ENCODE data around the gene TNS1. TPM values are rescaled to one million over a fixed set of nuclear protein-coding genes. Genes with fewer than 3 reads are reported as not detected.

TNS1 gene
- total RNA-seq, 2 donors from 2014 or later: 1,255 to 1,508 TPM

DNA sequence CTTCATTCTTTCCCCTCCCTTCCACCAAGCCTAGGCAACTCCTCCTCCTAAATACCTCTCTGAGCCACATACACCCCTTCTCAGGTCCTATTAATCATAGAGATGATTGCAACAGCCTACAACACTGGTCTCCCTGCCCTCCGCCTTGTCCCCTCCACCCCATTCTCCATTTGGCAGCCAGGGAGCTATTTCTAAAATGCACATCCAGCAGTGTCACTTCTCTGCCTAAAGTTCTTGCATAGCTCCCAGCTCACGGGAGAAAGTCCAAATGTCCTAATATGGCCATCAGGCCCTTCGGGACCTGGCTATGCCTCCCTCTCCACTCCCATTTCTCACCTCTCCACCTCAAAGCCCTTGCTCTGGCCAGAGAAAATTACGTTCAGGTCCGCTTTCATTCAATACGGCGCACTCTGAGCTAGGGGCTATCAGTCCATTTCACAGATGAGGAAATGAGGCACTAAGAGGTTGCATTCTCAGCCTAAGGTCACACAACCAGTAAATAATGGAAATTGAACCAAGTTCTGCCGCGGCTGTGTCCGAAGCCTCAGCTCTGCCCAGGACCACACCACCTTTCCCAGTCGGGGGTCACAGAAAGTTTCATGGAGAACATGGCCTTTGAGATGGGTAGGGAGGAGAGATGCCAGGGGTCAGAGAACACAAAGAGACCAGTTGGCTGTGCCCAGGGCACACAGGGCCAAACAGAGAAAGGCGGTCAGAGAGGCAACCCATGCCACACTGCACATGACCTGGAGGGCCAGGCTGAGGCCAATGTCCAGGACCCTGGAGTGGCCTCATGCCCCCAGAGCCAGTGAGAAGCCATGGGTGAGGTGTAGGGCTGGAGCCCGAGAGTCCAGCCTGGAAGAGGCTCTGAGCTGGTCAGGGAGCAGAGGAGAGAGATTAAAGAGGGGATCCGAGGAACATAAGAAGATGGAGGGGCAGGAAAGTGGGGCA, 72.8 kb downstream of the TNS1 start:
- no peak for DNase-seq (ENCODE audit: low spot score)
- intact Hi-C loops (cut with DNase I): no loop called here

DNA sequence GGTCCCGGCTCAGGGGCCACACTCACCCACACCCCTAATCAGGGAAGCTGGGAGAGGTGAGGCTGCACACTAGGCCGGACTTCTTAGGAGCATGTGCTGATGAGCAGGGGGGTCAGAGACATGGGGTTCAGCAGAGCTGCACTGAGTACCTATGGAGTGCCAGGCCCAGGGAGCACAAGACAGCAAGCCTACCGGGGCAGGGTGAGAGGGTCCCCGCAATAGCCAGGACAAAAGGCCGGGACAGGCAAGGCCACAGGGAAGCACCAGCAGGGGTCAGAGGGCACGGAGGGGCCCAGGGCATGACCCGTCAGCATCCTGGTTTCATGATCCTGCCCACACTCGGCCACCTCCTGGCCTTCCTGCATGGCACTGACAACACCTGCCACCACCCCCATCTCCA, 73.5 kb downstream of the TNS1 start:
- intact Hi-C loops (cut with DNase I): no loop called here
- no peak for DNase-seq (ENCODE audit: low spot score)

DNA sequence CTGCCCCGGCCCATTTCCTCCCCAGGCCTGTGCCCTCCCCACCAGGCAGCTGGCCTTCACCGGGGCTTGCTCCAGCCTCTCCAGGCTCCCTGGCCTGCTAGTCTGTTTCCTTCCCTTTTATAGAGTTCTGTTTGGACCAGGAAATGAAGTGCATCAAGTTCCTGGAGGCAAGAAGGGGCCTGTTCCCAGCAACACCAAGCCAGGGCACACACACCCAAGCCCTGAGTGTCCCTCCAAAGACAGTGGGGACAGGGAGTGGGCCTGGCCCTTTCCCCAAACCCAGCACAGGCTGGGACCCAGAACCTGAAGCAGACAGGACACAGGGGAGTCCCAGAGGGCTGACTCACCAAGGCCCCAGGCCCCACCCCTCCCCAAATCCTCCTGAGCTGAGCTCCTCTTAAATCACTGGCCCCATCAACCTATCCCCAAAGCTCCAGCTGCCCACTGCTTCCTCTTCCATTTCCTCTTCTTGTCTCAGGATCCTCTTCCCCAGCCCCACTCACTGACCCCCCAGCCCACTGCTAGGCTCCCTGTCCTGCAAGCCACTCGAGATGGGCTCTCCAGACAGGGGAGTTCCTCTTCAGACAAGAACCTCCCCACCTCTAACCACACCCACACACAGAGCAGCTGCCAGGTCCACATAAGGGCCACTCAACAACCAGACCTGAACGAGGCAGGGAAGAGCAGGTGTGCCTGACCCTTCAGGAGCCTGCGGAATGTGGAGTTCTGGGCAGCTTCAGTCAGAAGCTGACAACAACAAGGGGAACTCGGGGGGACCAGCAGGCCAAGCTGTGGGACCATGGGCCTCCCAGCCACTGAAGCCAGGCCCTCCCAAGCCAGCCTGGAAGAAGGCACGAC, 74.2 kb downstream of the TNS1 start:
- intact Hi-C loops (cut with DNase I): no loop called here
- DNase-seq (ENCODE audit: low spot score): peak; percentile 89

DNA sequence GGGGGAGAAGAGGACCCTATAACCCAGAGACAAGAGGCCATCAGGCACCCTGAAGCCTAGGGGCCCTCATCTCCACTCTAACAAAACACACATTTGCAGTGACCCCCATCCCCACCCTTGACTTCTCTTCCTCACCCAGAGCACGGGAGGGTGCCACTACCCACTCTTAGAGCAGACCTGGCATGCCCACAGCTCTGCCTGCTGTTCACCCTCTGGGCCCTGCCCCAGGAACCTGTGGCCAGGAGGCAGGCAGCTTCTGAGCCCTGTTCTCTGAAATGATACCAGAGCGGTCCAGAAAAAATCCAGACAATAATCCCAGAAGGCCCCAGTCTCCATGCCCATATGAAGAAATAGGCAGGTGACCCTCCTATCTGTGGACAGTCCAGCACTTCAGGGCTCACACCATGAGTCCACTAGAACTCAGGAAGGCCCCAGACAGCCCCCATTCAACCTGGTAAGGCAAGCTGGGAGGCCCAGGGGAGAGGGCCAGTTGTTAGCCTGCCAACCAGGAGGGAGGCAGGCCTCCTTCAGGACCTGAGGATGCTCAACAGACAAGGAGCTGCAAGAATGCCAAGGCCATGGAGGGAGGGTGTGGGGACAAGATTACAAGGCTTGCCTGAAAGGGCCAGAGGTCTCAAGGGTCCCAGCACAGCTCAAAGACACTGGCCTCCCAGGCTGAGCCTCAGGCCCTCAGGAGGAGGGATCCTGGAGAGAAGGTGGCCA, 75.0 kb downstream of the TNS1 start:
- no peak for DNase-seq (ENCODE audit: low spot score)
- intact Hi-C loops (cut with DNase I): no loop called here

DNA sequence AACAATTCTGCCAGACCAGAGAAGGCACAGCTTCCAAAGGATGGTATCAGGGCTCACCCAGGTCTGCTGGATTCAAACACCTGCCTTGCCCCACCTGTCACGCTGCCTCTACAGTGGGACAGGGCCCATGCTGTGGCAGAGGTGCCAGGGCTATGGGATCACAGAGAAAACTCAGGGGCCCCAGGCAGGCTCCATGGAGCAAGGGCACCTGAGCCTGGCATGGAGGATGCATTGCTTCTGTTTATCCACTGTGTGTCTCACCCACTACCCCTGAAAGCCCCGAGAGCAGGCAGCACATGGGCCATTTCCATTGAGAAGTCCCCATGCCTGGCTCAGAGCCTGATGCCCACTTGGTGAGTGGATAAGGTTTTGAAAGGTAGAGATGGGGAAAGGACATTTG, 76.0 kb downstream of the TNS1 start:
- intact Hi-C loops (cut with DNase I): no loop called here
- no peak for DNase-seq (ENCODE audit: low spot score)

DNA sequence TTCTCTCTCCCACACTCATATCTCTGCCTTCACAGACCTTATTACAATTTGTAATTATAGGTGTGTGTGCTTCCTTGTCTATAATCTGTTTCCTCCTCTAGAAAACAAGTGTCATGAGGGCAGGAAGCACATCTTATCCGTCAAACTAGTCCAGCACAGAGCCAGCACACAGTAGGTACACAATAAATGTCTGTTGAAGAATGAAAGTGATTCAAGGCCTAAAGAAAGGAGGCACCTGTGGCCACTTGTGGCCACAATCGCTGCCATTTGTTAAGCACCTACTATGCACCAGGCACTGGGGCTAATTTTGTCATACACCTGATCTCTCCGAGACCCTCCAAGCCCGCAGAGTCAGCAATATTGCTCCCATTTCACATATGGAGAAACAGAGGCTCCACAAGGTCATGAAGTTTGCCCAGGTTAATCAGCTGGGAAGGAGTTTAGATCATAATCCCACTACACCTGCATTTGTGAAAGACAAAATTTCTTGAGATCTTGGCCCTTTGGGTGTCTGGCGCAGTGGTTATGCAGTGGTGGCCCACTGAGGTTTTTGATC, 78.4 kb downstream of the TNS1 start:
- intact Hi-C loops (cut with DNase I): no loop called here

DNA sequence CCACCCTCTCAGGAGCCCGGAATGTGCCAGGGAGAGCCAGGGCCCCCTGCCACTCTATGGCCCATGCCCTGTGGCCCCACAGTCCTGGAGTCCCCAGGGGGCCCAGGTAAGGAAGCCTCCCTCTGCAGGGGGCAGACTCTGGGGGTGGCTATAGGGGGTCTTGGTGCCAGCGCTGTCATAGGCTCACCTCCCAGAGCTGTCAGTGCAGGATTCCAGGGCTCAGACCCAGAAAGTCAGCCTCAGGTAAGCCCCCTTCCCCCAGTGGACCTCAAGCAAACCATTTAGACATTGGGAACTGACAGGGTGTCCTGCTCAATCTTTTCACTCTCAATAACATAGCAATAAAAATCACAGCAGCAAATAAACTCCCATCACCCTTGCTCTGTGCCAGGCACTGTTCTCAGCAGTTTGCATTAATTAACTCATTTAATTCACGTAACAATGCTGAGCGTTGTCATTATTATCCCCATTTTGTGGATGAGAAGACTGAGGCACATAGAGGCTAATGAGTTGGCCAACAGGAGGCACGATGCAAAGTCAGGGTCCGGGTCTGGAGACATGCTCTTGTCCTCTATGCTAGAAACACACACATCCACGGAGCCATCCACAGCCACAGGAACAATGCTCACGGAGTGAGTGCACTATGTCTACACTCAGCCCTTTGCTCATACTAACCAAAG, 79.6 kb downstream of the TNS1 start:
- DNase-seq (ENCODE audit: low spot score): no peak
- intact Hi-C loops (cut with DNase I): no loop called here

More for the DNA sequence above, 78.4 kb downstream of the TNS1 start:
- DNase-seq (ENCODE audit: low spot score): no peak

DNA sequence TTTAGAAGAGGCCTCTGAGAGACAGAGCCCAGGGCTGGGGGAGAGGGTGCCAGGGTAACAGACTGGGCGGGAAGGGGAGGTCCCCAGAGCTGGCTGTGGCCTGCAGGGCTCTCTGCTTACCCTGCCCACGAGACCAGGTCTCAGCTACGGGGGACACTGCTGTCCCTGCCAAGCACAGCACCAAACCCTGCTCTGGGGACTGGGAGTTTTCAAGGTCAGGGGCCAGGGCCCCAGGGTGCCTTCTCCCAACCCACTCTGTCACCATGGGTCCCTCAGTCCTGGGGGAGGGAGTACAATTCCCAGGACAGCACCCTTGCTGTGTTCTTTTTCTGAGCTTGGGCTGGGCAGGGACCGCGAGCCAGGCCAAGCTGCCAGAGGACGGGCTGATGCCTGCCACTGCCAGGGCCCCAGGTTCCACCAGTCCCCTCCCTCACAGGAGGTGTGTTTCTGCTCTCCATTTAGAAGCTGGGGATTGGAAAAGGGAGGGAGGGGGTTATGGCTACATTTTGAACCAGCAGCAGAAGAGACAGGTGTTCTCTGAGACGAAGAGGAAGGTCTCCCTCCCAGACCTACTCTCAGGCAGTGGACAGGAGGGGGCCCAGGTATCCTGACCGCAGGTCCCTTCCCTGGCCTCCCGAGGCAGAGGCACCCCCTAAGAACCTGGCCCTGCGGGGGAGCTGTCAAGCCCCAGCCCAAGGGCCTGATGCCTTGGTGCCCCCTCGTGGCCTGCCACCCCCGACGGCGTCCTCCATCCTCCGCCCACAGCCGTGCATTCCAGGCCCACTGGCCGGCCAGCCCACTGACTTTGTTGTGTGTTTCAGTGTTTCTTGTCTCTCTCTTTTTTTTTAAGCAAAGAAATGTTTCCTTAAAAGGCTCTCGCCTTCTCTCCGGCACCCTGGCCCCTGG, 80.4 kb downstream of the TNS1 start:
- intact Hi-C loops (cut with DNase I): no loop called here

DNA sequence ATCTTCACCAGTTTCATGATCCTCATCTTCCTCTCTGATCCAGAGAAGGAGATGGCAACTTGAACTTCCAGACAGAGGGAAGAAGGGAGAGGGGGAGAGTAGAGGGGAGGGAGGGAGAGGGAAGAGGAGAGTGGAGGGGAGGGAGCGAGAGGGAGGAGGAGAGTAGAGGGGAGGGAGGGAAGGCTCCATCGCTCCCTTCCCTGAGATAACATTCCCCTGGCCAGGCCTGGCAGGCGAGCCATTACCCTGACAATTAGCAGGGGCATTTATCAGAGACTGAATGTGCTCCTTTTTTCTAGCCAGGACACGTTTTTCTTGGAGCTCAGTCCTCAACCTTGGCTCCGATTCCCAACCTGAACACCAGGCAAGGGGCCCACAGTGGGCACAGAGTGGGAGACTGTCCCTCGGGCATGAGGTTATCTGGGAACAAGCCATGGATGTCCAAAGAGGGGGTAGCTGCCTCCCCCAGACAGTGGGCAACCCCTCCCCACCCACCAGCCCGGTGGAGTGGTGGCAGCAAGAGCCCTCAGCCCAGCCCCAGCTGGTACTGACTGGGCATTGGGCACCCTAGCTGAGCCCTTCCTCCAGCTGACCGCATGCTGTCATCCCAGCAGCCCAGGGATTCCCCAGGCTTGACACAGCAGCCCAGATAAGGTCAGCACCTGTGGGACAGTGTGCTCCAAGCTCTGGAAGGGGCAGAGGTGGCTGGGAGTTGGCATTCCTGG, 81.8 kb downstream of the TNS1 start:
- DNase-seq (ENCODE audit: low spot score): no peak

More for the DNA sequence above, 80.4 kb downstream of the TNS1 start:
- DNase-seq (ENCODE audit: low spot score): peak; percentile 85

DNA sequence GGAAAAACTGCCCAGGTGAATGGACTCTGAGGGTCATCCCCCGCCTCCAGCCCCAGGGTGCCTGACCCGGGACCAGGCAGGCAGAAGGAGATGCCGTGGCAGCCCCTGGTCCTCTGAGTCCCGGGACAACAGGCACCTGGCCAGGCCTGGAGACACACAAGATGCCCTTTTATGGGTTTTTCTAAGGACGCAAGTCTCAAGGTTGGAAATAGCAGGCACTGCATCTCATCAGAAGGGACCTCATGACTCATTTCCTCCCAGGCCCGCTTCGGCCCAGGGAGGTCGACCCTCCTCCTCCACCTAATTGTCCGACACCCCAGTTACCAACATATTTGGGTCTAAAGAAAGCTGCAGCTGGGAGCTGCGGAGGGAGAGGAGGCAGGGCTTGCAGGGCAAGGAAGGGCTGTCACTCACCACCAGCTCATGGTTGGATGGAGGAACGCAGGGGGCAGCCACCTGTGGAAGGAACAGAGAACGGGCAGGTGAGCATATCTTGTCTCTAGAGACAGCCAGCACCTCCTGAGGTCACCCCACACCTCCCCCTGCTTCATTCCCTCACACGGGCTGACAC, 82.9 kb downstream of the TNS1 start:
- intact Hi-C loops (cut with DNase I): no loop called here

More for the DNA sequence above, 81.8 kb downstream of the TNS1 start:
- intact Hi-C loops (cut with DNase I): no loop called here

DNA sequence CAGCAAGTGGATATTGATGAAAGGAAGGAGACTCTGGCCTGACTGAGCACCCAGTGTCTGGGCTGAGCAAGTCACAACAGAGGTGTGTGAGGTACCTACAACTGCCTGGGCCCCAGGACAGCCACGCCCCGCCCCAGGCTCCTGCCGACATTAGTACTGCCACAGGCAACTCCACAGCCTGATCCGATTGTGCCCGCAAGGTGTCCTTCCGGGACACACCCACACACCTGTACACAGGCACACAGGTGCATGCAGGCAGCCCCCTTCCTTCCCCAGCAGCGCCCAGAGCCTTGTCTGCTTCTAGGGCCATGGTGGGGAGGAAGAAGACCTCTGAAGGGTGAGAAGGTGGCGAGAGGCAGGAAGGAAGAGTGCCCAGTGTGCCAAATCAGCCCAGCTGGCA, 83.6 kb downstream of the TNS1 start:
- no peak for DNase-seq (ENCODE audit: low spot score)
- intact Hi-C loops (cut with DNase I): no loop called here

More for the DNA sequence above, 82.9 kb downstream of the TNS1 start:
- DNase-seq (ENCODE audit: low spot score): no peak

DNA sequence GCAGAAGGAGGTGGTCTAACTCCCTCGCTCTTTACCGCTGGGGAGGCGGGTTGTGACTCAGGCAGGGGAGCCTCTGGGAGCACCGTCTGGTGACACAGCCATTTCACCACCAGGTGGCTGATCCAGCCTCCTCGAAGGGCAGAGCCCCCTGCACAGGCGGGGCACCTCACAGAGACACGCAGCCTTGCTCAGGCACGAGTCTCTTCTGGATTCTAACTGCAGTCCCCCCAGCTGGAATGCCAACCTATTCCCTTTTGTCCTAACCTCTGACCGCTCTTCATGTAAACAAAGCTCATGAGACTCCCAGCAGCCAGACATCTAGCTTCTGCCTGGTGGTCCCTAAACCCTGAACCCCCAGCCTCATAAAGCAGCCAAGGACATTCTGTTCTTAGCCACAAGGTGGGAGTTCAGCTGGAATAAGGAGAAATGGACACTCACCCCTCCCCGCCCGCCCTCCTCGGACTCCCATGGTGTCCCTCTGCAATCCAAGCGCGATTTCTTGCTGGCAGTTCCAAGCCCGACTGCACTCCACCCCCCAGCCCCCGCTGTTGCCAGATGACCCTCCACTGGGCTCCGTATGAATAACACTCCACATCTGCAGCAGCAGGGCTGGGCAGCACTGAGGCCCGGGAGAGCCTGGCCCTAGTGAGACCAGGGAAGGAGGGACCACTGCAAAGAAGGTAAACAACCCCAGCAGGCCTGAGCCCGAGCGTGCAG, 84.3 kb downstream of the TNS1 start:
- intact Hi-C loops (cut with DNase I): no loop called here

DNA sequence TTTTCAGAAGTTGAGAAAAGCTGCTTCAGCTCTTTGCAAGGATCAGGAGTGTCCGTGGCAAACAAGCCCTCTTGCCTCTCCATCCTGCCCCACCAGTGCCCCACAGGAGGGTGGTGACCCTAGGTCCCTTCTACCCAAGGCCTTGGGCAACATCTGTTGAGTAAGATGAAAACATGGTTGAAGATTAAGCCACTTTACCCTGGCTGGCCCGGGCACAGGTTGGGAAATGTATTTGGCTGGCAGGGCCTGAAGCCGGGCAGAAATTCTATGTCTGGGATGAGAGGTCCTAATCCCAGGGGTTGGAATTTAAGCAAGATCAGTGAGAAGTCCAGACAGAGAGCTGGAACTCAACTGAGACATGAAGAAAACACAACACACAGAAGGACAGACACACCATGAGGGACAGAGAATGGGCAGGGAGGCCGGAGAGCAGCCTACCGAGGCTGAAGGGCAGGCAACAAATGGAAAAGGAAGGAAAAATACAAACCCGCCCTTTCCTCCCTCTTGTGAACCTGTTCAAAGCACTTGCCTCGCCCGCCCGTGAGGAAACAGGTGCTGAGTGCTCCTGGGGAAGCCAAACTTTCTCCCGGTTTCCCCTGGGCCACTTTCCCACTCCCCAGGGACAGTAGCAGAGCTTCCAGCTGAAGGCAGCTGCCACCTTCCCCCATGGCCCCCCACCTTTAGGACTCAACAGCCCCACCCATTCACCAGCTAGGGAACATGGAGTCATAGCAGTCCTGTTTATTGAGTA, 86.1 kb downstream of the TNS1 start:
- no peak for DNase-seq (ENCODE audit: low spot score)
- intact Hi-C loops (cut with DNase I): no loop called here

More for the DNA sequence above, 84.3 kb downstream of the TNS1 start:
- no peak for DNase-seq (ENCODE audit: low spot score)

DNA sequence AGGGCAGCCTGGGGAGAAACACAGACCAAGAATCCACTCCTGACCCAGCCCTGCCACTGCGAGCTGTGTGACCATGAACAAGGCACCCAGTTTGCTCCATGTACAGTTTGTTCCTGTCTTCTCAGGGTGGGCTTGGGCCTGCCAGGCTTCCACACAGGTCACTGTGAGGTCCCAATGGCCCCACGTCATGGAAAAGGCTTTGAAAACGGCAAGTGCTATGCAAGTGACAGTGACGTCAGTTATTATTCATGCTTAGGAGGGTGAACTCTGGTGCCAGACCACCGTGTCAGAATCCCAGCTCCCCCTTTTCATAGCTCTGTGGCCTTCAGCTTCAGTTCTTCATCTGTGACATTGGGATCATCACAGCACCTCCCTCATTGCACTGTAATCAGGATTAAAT, 87.1 kb downstream of the TNS1 start:
- no peak for DNase-seq (ENCODE audit: low spot score)
- intact Hi-C loops (cut with DNase I): no loop called here

DNA sequence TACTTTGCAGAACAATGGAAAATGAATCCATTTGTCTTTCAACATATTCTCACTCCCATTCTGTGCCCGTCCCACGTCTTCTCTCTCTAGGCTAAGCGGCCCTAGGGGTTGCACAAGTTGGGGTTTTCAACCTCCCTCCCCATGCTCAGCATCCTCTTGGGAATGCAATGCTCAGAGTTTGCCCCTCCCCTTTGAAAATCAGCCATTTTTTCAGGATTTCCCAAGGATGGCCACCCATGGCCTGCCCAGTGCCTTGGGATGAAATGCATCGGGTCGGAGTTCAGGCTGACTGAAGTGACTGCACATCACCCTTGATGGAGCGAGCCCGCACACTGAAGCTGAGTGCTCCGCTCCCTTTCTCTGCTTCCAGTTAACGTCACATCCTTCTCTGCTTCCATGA, 87.9 kb downstream of the TNS1 start:
- intact Hi-C loops (cut with DNase I): no loop called here
- no peak for DNase-seq (ENCODE audit: low spot score)
